GM21737 (cell line): ENCODE results near the gene RABEPK.
"Not testable (repeated sequence)": the region's sequence is repeated elsewhere in the genome, so short reads cannot be mapped to it uniquely, and the experiment has no call there.

ENCODE experiments used
- ATAC-seq: cut with Tn5 transposase; IDR thresholded peaks from one replicate; pipeline ENCODE4 v1.9.1; 2021; ENCODE audit warnings: mild to moderate bottlenecking, moderate library complexity; ENCODE audit not compliant: unreplicated experiment

Gene RABEPK

GRCh38 chr9:125200216-125201047, at the start of gene RABEPK:
Gene RABEPK (plus strand): TSS chr9:125200542. CDS start chr9:125203014, 2,472 bp downstream.
- ATAC-seq, result peak; percentile 98

- no peak for ATAC-seq
These were observed 48.6 kb upstream of the RABEPK start for GRCh38 chr9:125151730-125152129.

GRCh38 chr9:125153712-125154367, 46.5 kb upstream of the RABEPK start:
- no peak for ATAC-seq

- ATAC-seq, result no peak
These were observed 43.8 kb upstream of the RABEPK start for GRCh38 chr9:125156551-125156950.

- ATAC-seq, result no peak
These were observed 39.6 kb upstream of the RABEPK start for GRCh38 chr9:125160750-125161149.

- ATAC-seq, result no peak
These were observed 38.9 kb upstream of the RABEPK start for GRCh38 chr9:125161284-125161918.

- not testable (repeated sequence) for ATAC-seq
These were observed 37.5 kb upstream of the RABEPK start for GRCh38 chr9:125162891-125163290.

GRCh38 chr9:125166762-125167161, 33.6 kb upstream of the RABEPK start:
- ATAC-seq, result no peak

GRCh38 chr9:125169895-125170294, 30.4 kb upstream of the RABEPK start:
- ATAC-seq, result no peak

GRCh38 chr9:125172031-125172755, 28.1 kb upstream of the RABEPK start:
- ATAC-seq, result no peak

- ATAC-seq, result no peak
These were observed 23.7 kb upstream of the RABEPK start for GRCh38 chr9:125176636-125177035.

- no peak for ATAC-seq
These were observed 22.5 kb upstream of the RABEPK start for GRCh38 chr9:125177888-125178287.

GRCh38 chr9:125179776-125180175, 20.6 kb upstream of the RABEPK start:
- ATAC-seq, result not testable (repeated sequence)

GRCh38 chr9:125180876-125181275, 19.5 kb upstream of the RABEPK start:
- ATAC-seq, result no peak

- not testable (repeated sequence) for ATAC-seq
These were observed 18.6 kb upstream of the RABEPK start for GRCh38 chr9:125181756-125182155.

- no peak for ATAC-seq
These were observed 17.3 kb upstream of the RABEPK start for GRCh38 chr9:125183054-125183453.

- ATAC-seq, result no peak
These were observed 16.8 kb upstream of the RABEPK start for GRCh38 chr9:125183561-125183960.

GRCh38 chr9:125189011-125189360, 11.4 kb upstream of the RABEPK start:
- ATAC-seq, result peak; percentile 18

GRCh38 chr9:125189361-125190289, 10.7 kb upstream of the RABEPK start, which contains the start of gene PPP6C:
Gene PPP6C (minus strand): TSS chr9:125189803. CDS start chr9:125189718, 85 bp downstream.
- peak; percentile 97 for ATAC-seq

- no peak for ATAC-seq
These were observed 10.0 kb upstream of the RABEPK start for GRCh38 chr9:125190361-125190801.
